ENCODE measurements around the gene PCNX3. TPM values are rescaled to one million over a fixed set of nuclear protein-coding genes. Genes with fewer than 3 reads are reported as not detected.

The PCNX3 gene
- polyA plus RNA-seq, 1 donor (not counting 4 experiments of a cell fraction or from before 2014, with no cell fraction given), result 6.1 TPM

DNA sequence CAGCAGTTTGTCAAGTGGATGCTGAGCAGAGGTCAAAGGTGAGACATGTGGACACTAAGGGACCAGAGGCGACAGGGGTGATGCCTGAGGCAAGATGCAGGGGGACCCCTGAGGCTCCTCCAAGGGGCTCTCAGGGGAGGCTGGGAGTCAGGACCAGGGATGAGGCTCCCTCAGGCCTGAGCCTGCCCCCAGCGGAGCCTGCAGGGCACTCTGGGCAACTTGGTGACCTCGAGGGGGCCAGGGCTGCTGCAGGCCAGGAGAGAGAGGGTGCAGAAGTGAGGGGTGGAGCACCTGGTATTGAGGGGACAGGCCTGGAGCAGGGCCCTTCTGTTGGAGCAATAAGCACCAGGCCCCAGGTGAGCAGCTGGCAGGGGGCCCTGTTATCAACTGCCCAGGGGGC is 33.6 kb upstream of the PCNX3 start:
- Histone ChIP-seq H3K4me1 (ENCODE audit: control insufficient read depth, extremely low read depth, insufficient read depth, low read length) (peaks cover 10% of the 10 kb centered on the region), H3K79me2 (ENCODE audit: control insufficient read depth, insufficient read depth, low read length) (no peaks in the 10 kb centered on the region), H2AFZ (ENCODE audit: control insufficient read depth, low read length) (no peak overlapping the region), H3K4me2 (ENCODE audit: control insufficient read depth, extremely low read depth, insufficient read depth, low read depth, low read length) (no peak overlapping the region), H3K9ac (ENCODE audit: control insufficient read depth, extremely low read depth, insufficient read depth, low read length) (no peak overlapping the region), H3K27ac (ENCODE audit: control insufficient read depth, insufficient read depth, low read length) (no peak overlapping the region), H3K4me3 (ENCODE audit: control insufficient read depth in 2 of 3, extremely low read depth in 1 of 3, insufficient read depth in 2 of 3, low read depth in 1 of 3, low read length in 3 of 3) (no peak overlapping the region), H3K27me3 (ENCODE audit: control insufficient read depth, extremely low read depth, insufficient read depth, low read length) (no peaks in the 10 kb centered on the region), H3K36me3 (ENCODE audit: control insufficient read depth in 2 of 2, extremely low read depth in 1 of 2, insufficient read depth in 2 of 2, low read length in 2 of 2) (peaks cover 14 to 18% of the 10 kb centered on the region in 2 experiments), H4K20me1 (ENCODE audit: control insufficient read depth, extremely low read depth, insufficient read depth, low read length) (peaks cover 7% of the 10 kb centered on the region), H3K9me3 (ENCODE audit: control insufficient read depth, low read depth, low read length) (no peaks in the 10 kb centered on the region), H3K9me1 (ENCODE audit: control insufficient read depth, extremely low read depth, insufficient read depth, low read length) (no peaks in the 10 kb centered on the region)
- DNase-seq (ENCODE audit: low read depth, low spot score) (no peak), FAIRE-seq (no peak)
- dilution Hi-C loops (cut with MboI; ENCODE audit: extremely low pct_ligation_motif_present, low sequenced_read_pairs), result no loop called here
- TF ChIP-seq, protein P1, sequence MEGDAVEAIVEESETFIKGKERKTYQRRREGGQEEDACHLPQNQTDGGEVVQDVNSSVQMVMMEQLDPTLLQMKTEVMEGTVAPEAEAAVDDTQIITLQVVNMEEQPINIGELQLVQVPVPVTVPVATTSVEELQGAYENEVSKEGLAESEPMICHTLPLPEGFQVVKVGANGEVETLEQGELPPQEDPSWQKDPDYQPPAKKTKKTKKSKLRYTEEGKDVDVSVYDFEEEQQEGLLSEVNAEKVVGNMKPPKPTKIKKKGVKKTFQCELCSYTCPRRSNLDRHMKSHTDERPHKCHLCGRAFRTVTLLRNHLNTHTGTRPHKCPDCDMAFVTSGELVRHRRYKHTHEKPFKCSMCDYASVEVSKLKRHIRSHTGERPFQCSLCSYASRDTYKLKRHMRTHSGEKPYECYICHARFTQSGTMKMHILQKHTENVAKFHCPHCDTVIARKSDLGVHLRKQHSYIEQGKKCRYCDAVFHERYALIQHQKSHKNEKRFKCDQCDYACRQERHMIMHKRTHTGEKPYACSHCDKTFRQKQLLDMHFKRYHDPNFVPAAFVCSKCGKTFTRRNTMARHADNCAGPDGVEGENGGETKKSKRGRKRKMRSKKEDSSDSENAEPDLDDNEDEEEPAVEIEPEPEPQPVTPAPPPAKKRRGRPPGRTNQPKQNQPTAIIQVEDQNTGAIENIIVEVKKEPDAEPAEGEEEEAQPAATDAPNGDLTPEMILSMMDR (optimal IDR thresholded peaks at IDR 0.05 in 1 of 3, IDR thresholded peaks at IDR 0.05 in 1 of 3, conservative IDR thresholded peaks at IDR 0.05 in 1 of 3; ENCODE audit: extremely low read depth in 1 of 3, insufficient read depth in 2 of 3, low read length in 3 of 3), result no peak
- TF ChIP-seq EZH2 (IDR thresholded peaks at IDR 0.05; ENCODE audit: low read length), result no peak

DNA sequence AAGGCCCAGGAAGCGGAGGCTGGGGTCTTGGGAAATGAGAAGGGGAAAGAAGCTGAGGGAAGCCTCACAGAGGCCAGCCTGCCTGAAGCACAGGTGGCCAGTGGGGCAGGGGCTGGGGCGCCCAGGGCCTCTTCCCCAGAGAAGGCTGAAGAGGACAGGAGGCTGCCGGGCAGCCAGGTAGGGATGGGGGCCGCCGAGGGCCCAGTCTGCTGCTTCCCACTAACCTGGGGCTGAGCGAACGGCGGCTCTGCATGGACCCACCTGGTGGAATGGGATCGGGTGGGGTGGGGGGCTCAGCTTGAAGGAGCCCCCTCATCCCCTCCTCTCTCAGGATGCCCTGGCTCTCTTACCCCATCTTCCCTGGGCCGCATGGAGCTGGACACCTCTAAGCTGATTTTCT is 32.0 kb upstream of the PCNX3 start:
- dilution Hi-C loops (cut with MboI; ENCODE audit: extremely low pct_ligation_motif_present, low sequenced_read_pairs), result no loop called here
- no peaks in the 10 kb centered on the region for H3K27me3 ChIP-seq (ENCODE audit: control insufficient read depth, extremely low read depth, insufficient read depth, low read length)
- H3K9me3 ChIP-seq (ENCODE audit: control insufficient read depth, low read depth, low read length), result no peaks in the 10 kb centered on the region
- no peak for TF ChIP-seq EZH2 (IDR thresholded peaks at IDR 0.05; ENCODE audit: low read length)
- TF ChIP-seq, protein P1 (optimal IDR thresholded peaks at IDR 0.05 in 1 of 3, IDR thresholded peaks at IDR 0.05 in 1 of 3, conservative IDR thresholded peaks at IDR 0.05 in 1 of 3; ENCODE audit: extremely low read depth in 1 of 3, insufficient read depth in 2 of 3, low read length in 3 of 3), result no peak
- no peak overlapping the region for H3K27ac ChIP-seq (ENCODE audit: control insufficient read depth, insufficient read depth, low read length)
- no peak overlapping the region for H2AFZ ChIP-seq (ENCODE audit: control insufficient read depth, low read length)
- peaks cover 10% of the 10 kb centered on the region for H3K4me1 ChIP-seq (ENCODE audit: control insufficient read depth, extremely low read depth, insufficient read depth, low read length)
- no peak overlapping the region for H3K4me2 ChIP-seq (ENCODE audit: control insufficient read depth, extremely low read depth, insufficient read depth, low read depth, low read length)
- no peaks in the 10 kb centered on the region for H3K79me2 ChIP-seq (ENCODE audit: control insufficient read depth, insufficient read depth, low read length)
- peaks cover 17 to 18% of the 10 kb centered on the region in 2 experiments for H3K36me3 ChIP-seq (ENCODE audit: control insufficient read depth in 2 of 2, extremely low read depth in 1 of 2, insufficient read depth in 2 of 2, low read length in 2 of 2)
- DNase-seq (ENCODE audit: low read depth, low spot score) (no peak), FAIRE-seq (no peak)
- H4K20me1 ChIP-seq (ENCODE audit: control insufficient read depth, extremely low read depth, insufficient read depth, low read length), result peaks cover 4% of the 10 kb centered on the region
- H3K4me3 ChIP-seq (ENCODE audit: control insufficient read depth in 2 of 3, extremely low read depth in 1 of 3, insufficient read depth in 2 of 3, low read depth in 1 of 3, low read length in 3 of 3), result no peak overlapping the region
- no peak overlapping the region for H3K9ac ChIP-seq (ENCODE audit: control insufficient read depth, extremely low read depth, insufficient read depth, low read length)
- no peaks in the 10 kb centered on the region for H3K9me1 ChIP-seq (ENCODE audit: control insufficient read depth, extremely low read depth, insufficient read depth, low read length)
